Lung (tissue), 12 donors: ENCODE results near the gene LYPD6B. TPM values are rescaled to one million over a fixed set of nuclear protein-coding genes. Genes with fewer than 3 reads are reported as not detected.

Experiments used
- ATAC-seq: fragments of 200-7000 bp; cut with Tn5 transposase; one replicate; pipeline ENCODE4 v1.9.1; 2020; ENCODE audit warnings: moderate number of reproducible peaks; ENCODE audit not compliant: insufficient read depth, low FRiP score
- DNase-seq, 3 donors: peaks; one replicate each; pipeline ENCODE4 v3.0.0-alpha.2; 2013 to 2017
- H3K27ac ChIP-seq, 2 donors: one replicate each; pipeline ENCODE4 v1.5.1; 2013; ENCODE audit warnings: mild to moderate bottlenecking in 2 of 2, moderate library complexity in 2 of 2, control low read depth in 1 of 2, inconsistent platforms in 1 of 2, low read depth in 1 of 2, low read length in 1 of 2
- H3K27me3 ChIP-seq, 3 donors: one replicate each; pipeline ENCODE4 v1.5.1; 2013; ENCODE audit warnings: low read length in 2 of 3; ENCODE audit not compliant: control insufficient read depth in 3 of 3, insufficient read depth in 3 of 3
- H3K36me3 ChIP-seq, 4 donors: one replicate each; pipeline ENCODE4 v1.5.1; 2013; ENCODE audit warnings: low read length in 4 of 4, mild to moderate bottlenecking in 1 of 4, moderate library complexity in 1 of 4; ENCODE audit not compliant: control insufficient read depth in 4 of 4, insufficient read depth in 4 of 4
- H3K4me1 ChIP-seq, 5 donors: one replicate each; pipeline ENCODE4 v1.5.1; 2013; ENCODE audit warnings: low read length in 5 of 5, mild to moderate bottlenecking in 2 of 5, moderate library complexity in 1 of 5; ENCODE audit not compliant: control insufficient read depth in 5 of 5, insufficient read depth in 5 of 5
- H3K4me3 ChIP-seq: one replicate; pipeline ENCODE4 v1.5.1; 2013; ENCODE audit warnings: mild to moderate bottlenecking, control low read depth, moderate library complexity
- H3K9ac ChIP-seq, 2 donors: one replicate each; pipeline ENCODE4 v1.5.1; 2013; ENCODE audit warnings: low read length in 2 of 2, control low read depth in 1 of 2; ENCODE audit not compliant: insufficient read depth in 1 of 2
- H3K9me3 ChIP-seq, 4 donors: one replicate each; pipeline ENCODE4 v1.5.1; 2013; ENCODE audit warnings: low read length in 3 of 4, mild to moderate bottlenecking in 1 of 4, moderate library complexity in 1 of 4; ENCODE audit not compliant: control insufficient read depth in 4 of 4, insufficient read depth in 3 of 4
- WGBS, 2 donors: extraction: QIAGEN DNeasy Blood & Tissue Kit; methylation state at CpG; one replicate each; pipeline ENCODE4 v1.1.7; 2013; 5-methylcytosine and 5-hydroxymethylcytosine counted together
- polyA plus RNA-seq, 2 donors: library from polyadenylated mRNA; stranded (reverse); fragments of 200-250 nt; gene quantifications; one replicate each; pipeline ENCODE4 v1.2.1, GENCODE V29; 2013
- total RNA-seq, 2 donors: library from RNA; depleted of rRNA in 1 of 2; stranded (reverse); fragments of >200 nt in 1 of 2; gene quantifications; one replicate each; pipeline ENCODE4 v1.2.1, GENCODE V29; 2014 to 2021
- TF ChIP-seq, protein P1 (sequence below): IDR thresholded peaks from 2 replicates; pipeline ENCODE4 v1.5.1; 2012; ENCODE audit warnings: mild to moderate bottlenecking; ENCODE audit errors: control extremely low read depth, extremely low read depth
- donor health status: control.
- donor health status: control.
- donor health status: Bipolar disorder and iron deficiency.
- donor health status: healthy.
- donor health status: DM: yes; HTN: yes; CAD: no.

LYPD6B gene
- total and polyA plus RNA-seq, 4 donors, result 2.5 to 12.4 (median 3.4) TPM

DNA sequence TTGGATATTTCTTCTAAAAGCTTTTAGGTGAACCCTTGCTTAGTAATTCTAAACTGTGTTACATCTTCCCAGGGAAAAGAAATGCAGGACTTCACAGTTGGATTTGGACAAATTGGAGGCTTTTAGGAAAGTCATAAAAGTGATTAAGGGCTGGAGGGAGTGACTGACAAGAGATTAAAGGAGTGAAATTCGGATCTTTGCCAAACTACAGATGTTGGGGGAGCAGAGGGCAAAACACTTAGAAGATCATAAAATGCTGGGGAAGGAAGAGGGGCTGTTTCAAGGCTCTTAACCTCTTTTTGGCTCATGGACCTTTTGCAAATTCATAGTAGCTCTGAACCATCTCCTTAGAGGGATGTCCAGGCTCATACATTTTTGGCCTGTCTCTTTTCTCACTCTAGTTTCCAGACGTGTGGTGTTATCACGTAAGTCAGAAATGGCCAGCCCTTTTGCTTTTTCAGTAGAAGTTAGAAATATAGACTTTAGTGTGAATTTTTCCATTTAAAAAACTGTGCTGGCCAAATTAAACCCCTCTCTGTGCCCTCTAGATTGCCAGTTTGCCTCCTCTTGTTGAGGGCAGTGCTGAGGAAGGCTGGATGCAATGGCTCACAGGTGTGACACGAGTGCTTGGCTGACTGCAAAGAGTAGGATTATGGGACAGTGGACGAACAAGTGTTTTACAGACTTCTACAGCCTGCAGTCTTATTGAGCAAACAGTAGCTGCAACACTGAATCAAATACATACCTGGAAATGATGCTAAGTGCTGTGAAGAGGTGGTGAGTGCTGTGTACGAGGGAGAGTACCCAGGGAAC lies 109.9 kb downstream of the LYPD6B start:
- peaks cover 0 to 3% (median 0%) of the 10 kb centered on the region in 4 donors for H3K9me3 ChIP-seq
- DNase-seq (peak in 1 of 3 donors; percentile 38), ATAC-seq (no peak)
- H3K4me3 ChIP-seq, result no peak overlapping the region
- no peak overlapping the region for H3K27ac ChIP-seq
- peaks cover 0 to 2% (median 0%) of the 10 kb centered on the region in 3 donors for H3K27me3 ChIP-seq
- 61 to 73% methylated on average over 6 of the region's 6 CpGs for WGBS, 2 donors
- peaks cover 0 to 5% (median 0%) of the 10 kb centered on the region in 4 donors for H3K36me3 ChIP-seq
- no peaks in the 10 kb centered on the region for H3K4me1 ChIP-seq
- TF ChIP-seq, protein P1, sequence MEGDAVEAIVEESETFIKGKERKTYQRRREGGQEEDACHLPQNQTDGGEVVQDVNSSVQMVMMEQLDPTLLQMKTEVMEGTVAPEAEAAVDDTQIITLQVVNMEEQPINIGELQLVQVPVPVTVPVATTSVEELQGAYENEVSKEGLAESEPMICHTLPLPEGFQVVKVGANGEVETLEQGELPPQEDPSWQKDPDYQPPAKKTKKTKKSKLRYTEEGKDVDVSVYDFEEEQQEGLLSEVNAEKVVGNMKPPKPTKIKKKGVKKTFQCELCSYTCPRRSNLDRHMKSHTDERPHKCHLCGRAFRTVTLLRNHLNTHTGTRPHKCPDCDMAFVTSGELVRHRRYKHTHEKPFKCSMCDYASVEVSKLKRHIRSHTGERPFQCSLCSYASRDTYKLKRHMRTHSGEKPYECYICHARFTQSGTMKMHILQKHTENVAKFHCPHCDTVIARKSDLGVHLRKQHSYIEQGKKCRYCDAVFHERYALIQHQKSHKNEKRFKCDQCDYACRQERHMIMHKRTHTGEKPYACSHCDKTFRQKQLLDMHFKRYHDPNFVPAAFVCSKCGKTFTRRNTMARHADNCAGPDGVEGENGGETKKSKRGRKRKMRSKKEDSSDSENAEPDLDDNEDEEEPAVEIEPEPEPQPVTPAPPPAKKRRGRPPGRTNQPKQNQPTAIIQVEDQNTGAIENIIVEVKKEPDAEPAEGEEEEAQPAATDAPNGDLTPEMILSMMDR, result no peak
- no peak overlapping the region for H3K9ac ChIP-seq

DNA sequence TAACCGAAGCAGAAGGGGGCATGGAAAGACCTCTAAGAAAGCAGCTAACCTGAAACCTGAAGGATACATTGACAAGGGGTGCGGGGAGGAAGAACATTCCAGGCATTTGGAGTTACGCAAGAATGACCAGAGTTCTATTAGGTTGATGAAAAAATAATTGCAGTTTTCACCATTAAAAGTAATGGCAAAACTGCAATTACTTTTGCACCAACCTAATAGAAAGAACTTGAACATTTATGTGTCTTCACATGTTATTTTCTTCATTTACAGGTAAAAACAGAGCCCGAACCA lies 110.5 kb downstream of the LYPD6B start:
- DNase-seq, result no peak
- H3K27me3 ChIP-seq, result peaks cover 0 to 2% (median 0%) of the 10 kb centered on the region in 3 donors
- 80 to 85% methylated on average over 4 of the region's 4 CpGs for WGBS, 2 donors
- H3K4me3 ChIP-seq, result no peak overlapping the region
- H3K9me3 ChIP-seq, result peaks cover 0 to 3% (median 0%) of the 10 kb centered on the region in 4 donors
- no peak overlapping the region for H3K9ac ChIP-seq
- no peak for ATAC-seq
- no peaks in the 10 kb centered on the region for H3K4me1 ChIP-seq
- H3K27ac ChIP-seq, result no peak overlapping the region
- TF ChIP-seq, protein P1, result no peak
- H3K36me3 ChIP-seq, result peaks cover 0 to 5% (median 0%) of the 10 kb centered on the region in 4 donors

DNA sequence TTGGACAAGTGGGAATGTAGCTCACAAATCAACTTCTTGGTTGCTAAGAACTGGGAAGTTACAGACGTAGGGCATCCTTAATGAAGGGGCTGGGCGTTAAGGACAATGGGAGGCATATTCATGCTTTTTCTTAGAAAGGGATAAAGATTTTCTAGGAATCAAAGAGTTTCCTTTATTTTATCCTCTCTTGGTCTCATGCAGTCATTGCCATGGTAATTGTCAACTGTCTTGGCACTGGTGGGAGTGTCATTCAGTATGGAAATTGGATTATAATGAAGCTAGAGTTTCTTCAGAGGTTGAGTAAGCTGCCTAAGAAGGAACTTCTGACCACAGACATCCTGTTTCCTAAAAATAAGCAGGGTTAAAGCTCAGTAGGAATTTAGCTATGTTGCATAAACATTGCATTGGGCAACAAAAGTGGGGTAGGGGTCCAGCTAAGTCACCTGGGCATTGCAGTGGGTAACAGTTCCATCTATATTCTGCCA lies 114.0 kb downstream of the LYPD6B start:
- WGBS, 2 donors, result 15 to 27% methylated on average over 2 of the region's 2 CpGs
- no peak overlapping the region for H3K9ac ChIP-seq
- no peak overlapping the region for H3K27ac ChIP-seq
- DNase-seq (no peak), ATAC-seq (no peak)
- no peaks in the 10 kb centered on the region for H3K4me1 ChIP-seq
- TF ChIP-seq, protein P1, result no peak
- H3K27me3 ChIP-seq, result peaks cover 0 to 2% (median 0%) of the 10 kb centered on the region in 3 donors
- H3K36me3 ChIP-seq, result peaks cover 0 to 5% (median 0%) of the 10 kb centered on the region in 4 donors
- H3K4me3 ChIP-seq, result no peak overlapping the region
- peaks cover 0 to 3% (median 0%) of the 10 kb centered on the region in 4 donors for H3K9me3 ChIP-seq
